Non-pigmented ciliary epithelial cell (primary cell): ENCODE results near the gene ERAL1.
"Not testable (repeated sequence)": the region's sequence is repeated elsewhere in the genome, so short reads cannot be mapped to it uniquely, and the experiment has no call there.

Experiments used
- DNase-seq: peaks from one replicate; pipeline ENCODE4 v3.0.0-alpha.2; 2010; ENCODE audit warnings: low read depth

ERAL1 gene

GRCh38 chr17:28853295-28853694 is 1.5 kb upstream of the ERAL1 start:
- no peak for DNase-seq

- no peak for DNase-seq
Measured at GRCh38 chr17:28855336-28855679, 492 bp downstream of the ERAL1 start.

- no peak for DNase-seq
Measured at GRCh38 chr17:28856028-28856574, 1.3 kb downstream of the ERAL1 start.

GRCh38 chr17:28857905-28858800 is 3.3 kb downstream of the ERAL1 start:
- DNase-seq: no peak

DNA sequence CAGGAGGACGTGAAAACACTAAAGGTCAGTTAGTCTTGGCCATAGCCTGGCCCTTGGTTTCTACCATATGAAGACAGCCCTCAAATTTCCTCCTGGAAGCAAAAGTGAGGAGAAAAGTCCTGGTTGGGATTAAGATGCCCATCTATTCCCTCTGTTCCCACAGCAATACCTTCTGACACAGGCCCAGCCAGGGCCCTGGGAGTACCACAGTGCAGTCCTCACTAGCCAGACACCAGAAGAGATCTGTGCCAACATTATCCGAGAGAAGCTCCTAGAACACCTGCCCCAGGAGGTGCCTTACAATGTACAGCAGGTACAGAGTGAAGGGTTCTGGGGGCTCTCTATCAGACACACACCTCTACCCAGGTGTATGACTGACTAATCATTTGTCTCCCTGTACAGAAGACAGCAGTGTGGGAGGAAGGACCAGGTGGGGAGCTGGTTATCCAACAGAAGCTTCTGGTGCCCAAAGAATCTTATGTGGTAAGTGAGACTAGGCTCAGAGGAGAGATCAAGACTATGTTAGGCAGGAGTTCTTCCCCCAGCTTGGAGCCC is 4.1 kb downstream of the ERAL1 start:
- DNase-seq: no peak

GRCh38 chr17:28860363-28860808 is 5.6 kb downstream of the ERAL1 start:
- no peak for DNase-seq

- no peak for DNase-seq
Measured at GRCh38 chr17:28861393-28862203, 6.8 kb downstream of the ERAL1 start.

- DNase-seq: no peak
Measured at GRCh38 chr17:28862561-28862960, 7.7 kb downstream of the ERAL1 start.

- DNase-seq: no peak
Measured at GRCh38 chr17:28863953-28864352, 9.1 kb downstream of the ERAL1 start.

GRCh38 chr17:28864991-28865849 is 10.4 kb downstream of the ERAL1 start:
- DNase-seq: no peak

- DNase-seq: no peak
Measured at GRCh38 chr17:28865946-28866752, 11.3 kb downstream of the ERAL1 start.

DNA sequence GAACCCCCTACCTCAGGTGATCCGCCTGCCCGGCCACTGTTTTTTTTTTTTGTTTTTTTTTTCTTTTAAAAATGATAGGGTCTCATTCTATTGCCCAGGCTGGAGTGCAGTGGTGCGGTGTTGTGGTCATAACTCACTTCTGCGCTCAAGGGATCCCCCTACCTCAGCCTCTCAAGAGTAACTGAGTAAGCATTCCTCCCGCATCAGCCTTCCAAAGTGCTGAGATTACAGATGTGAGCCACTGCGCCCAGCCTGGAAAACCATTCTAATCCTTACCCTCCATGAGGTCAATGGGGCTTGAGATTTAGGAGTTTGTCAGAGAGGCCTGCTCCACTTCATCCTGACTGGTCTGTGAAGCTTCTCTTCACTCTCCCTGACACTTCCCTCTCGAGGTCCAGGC is 12.5 kb downstream of the ERAL1 start:
- DNase-seq: no peak

DNA sequence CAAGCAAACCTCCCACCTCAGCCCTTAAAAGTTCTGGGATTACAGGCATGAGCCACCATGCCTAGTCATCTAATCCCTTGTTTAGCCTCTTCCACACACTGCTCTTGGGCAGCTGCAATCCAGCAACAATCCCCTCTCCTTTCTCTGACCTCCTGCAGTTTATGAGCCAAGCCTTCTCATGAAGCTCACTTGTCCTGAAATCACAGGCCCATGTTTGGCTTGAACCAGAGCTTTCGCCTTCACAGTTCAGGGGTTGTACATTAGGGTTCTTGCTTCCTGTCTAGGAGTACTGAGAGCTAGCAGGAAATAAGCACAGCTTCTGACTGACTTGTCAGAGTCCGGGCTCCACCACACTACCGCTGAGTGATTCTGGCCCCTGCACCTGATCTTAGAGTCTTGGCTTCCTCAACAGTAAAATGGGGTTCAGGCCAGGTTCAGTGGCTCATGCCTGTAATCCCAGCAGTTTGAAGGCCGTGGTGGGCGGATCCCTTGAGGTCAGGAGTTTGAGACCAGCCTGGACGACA is 16.3 kb downstream of the ERAL1 start:
- no peak for DNase-seq

DNA sequence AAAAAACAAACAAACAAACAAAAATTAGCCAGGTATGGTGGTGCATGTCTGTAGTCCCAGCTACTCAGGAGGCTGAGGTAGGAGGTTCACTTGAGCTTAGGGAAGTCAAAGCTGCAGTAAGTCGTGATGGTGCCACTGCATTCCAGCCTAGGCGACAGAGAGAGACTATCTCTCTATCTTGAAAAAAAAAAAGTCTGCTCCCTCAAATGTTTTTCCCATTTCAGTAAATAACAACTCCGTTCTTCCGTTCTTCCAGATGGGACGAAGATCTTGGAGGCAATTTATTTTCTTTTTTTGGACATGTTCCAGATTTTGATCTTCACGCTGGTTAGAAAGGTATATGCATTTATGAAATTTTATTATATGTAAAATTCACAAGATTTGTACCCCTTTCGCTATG is 19.0 kb downstream of the ERAL1 start:
- DNase-seq: no peak

DNA sequence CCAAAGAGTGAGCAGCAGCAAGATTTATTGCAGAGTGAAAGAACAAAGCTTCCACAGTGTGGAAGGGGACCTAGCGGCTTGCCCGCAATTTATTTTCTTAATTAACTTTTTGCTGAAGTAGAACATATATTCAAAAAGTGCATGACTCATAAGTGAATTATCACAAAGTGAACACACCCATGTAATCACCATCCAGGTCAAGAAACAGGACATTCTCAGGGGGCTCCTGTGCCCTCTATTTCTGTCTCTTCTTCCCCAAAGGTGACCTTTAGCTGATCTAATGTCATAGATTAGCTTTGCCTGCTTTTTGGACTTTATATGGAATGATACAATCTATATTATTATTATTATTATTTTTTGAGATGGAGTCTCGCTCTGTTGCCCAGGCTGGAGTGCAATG is 19.9 kb downstream of the ERAL1 start:
- DNase-seq: no peak

DNA sequence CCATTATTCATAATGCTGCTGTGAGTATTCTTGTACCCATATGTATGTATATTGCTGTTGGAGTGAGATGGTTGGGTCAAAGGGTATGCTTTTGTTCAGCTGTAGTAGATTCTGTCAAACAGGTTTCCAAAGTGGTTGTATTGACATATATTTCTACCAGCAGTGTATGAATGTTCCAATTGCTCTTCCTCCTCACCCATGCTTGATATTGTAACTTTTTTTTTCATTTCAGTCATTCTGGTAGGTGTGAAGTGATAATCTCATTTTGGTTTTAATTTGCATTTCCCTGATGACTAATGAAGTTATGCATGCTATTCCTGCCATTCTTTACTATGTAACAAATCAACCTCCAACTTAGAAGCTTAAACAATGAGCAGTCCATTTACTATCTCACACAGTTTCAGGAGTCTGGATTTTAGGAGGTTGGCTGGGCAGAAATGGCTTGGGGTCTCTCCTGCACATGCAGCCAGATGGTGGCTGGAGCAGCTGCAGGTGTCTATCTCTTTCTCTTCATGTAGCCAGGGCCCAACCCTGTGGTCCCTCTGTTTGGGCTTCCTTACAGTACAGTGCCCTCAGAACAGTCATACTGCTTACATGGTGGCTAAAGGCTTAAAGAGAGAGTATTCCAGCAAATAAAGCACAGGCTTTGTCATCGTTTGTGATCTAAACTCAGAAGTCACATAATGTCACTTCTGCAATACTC is 21.2 kb downstream of the ERAL1 start:
- DNase-seq: no peak

GRCh38 chr17:28877150-28877711 is 22.4 kb downstream of the ERAL1 start:
- not testable (repeated sequence) for DNase-seq

GRCh38 chr17:28878158-28878910 is 23.5 kb downstream of the ERAL1 start:
- DNase-seq: no peak

DNA sequence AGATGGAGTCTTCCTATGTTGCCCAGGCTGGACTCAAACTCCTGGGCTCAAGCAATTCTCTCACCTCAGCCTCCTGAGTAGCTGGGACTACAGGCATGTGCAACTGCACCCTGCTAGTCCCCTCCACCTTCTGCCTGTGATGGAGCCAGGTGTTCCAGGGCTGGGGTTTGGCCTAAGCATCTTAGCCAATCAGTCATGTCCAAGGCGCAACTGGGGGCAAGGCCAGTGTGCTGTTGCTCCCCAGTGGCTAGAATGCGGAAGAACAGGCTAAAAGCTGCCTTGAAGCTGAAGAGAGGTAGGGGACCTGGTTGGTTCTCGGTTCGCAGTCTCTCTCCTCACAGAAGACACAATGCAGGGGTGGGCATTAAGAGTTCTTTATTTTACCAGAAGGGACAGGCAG is 24.2 kb downstream of the ERAL1 start:
- DNase-seq: no peak
